HCT116 (cell line): ENCODE measurements around the gene SLC38A6. TPM values are rescaled to one million over a fixed set of nuclear protein-coding genes. Genes with fewer than 3 reads are reported as not detected.

Experiments
- ATAC-seq: fragments of 200-7000 bp; cut with Tn5 transposase; 2 replicates; pipeline ENCODE4 v1.9.1; 2020; ENCODE audit warnings: mild to moderate bottlenecking, moderate library complexity
- BruUV-seq: library from RNA; stranded (reverse); fragments of 400-500 nt; replicated peaks from 2 replicates; lab custom pipeline; 2021; lab: Mats Ljungman, UMichigan
- CTCF ChIA-PET: fragments of 300-600 bp; sonication (Branson Sonifier 250); formaldehyde crosslinking; loops from one replicate; lab custom pipeline; 2021; ENCODE audit warnings: antibody characterized with exemption; lab: Charles Lee
- POLR2A ChIA-PET: fragments of 300-600, 350-600 bp; sonication (Branson Sonifier 250); formaldehyde crosslinking; loops from one replicate; lab custom pipeline; 2021; ENCODE audit warnings: antibody characterized with exemption; lab: Charles Lee
- RAD21 ChIA-PET, 2 experiments: fragments of 300-600 bp; sonication (Branson Sonifier 250); formaldehyde crosslinking; loops; one replicate each; lab custom pipeline; 2023; ENCODE audit warnings: low total read pairs in 2 of 2; ENCODE audit not compliant: uncharacterized antibody in 2 of 2, unreplicated experiment in 2 of 2, low non-redundant PET in 1 of 2; lab: Charles Lee
- DNase-seq: peaks from one replicate; pipeline ENCODE4 v3.0.0-alpha.2; 2010; ENCODE audit warnings: low read depth, low spot score
- H2AFZ ChIP-seq: fragments of 200-600 bp; shearing (Covaris generic), sonication (generic); 2 replicates; pipeline ENCODE4 v1.6.1; 2017; ENCODE audit warnings: low read depth, mixed run types, mixed read lengths, antibody characterized with exemption, low read length; ENCODE audit not compliant: poor library complexity, severe bottlenecking
- H3K27ac ChIP-seq: 2 replicates; pipeline ENCODE4 v1.5.1; 2012; ENCODE audit warnings: low read depth, low read length
- H3K27me3 ChIP-seq: fragments of 200-600 bp; sonication (generic); 2 replicates; pipeline ENCODE4 v1.6.1; 2016; ENCODE audit warnings: mixed run types, low read length, mixed read lengths; ENCODE audit not compliant: insufficient read depth
- H3K36me3 ChIP-seq, 2 experiments: fragments of 200-500 bp in 1 of 2; fragments of 200-600 bp in 1 of 2; sonication (Bioruptor generic) in 1 of 2; sonication (generic) in 1 of 2; 2 replicates each; pipeline versions ENCODE4 v1.5.1 to v1.6.1; 2014 to 2016; ENCODE audit warnings: low read length in 2 of 2, inconsistent platforms in 1 of 2, mixed read lengths in 1 of 2, mixed run types in 1 of 2; ENCODE audit not compliant: insufficient read depth in 2 of 2, control insufficient read depth in 1 of 2
- H3K4me1 ChIP-seq, 2 experiments: fragments of 200-600 bp in 1 of 2; sonication (generic) in 1 of 2; 2 replicates each; pipeline versions ENCODE4 v1.5.1 to v1.6.1; 2012 to 2017; ENCODE audit warnings: low read length in 2 of 2, inconsistent platforms in 1 of 2, mild to moderate bottlenecking in 1 of 2, mixed read lengths in 1 of 2, mixed run types in 1 of 2, moderate library complexity in 1 of 2; ENCODE audit not compliant: insufficient read depth in 2 of 2, control insufficient read depth in 1 of 2
- H3K4me2 ChIP-seq: fragments of 200-600 bp; sonication (generic); 2 replicates; pipeline ENCODE4 v1.6.1; 2017; ENCODE audit warnings: mixed run types, low read length, mixed read lengths
- H3K4me3 ChIP-seq, 2 experiments: fragments of 200-600 bp in 1 of 2; sonication (generic) in 1 of 2; replicated peaks in 1 of 2; 2 replicates each; pipeline ENCODE4 v1.5.1; 2011 to 2016; ENCODE audit warnings: low read length in 2 of 2, control low read depth in 1 of 2, low read depth in 1 of 2, mild to moderate bottlenecking in 1 of 2, mixed read lengths in 1 of 2, mixed run types in 1 of 2
- H3K79me2 ChIP-seq: fragments of 200-600 bp; sonication (generic); 2 replicates; pipeline ENCODE4 v1.6.1; 2017; ENCODE audit warnings: mild to moderate bottlenecking, mixed run types, low read length, moderate library complexity, mixed read lengths; ENCODE audit not compliant: insufficient read depth
- H3K9ac ChIP-seq: fragments of 200-600 bp; sonication (generic); 2 replicates; pipeline ENCODE4 v1.6.1; 2016; ENCODE audit warnings: low read length, mixed read lengths
- H3K9me2 ChIP-seq: fragments of 200-600 bp; sonication (generic), shearing (Covaris generic); 2 replicates; pipeline ENCODE4 v1.6.1; 2017; ENCODE audit warnings: mixed run types, mild to moderate bottlenecking, moderate library complexity; ENCODE audit not compliant: insufficient read depth
- H3K9me3 ChIP-seq, 2 experiments: fragments of 200-500 bp in 1 of 2; fragments of 200-600 bp in 1 of 2; sonication (Bioruptor generic) in 1 of 2; sonication (generic) in 1 of 2; 2 replicates each; pipeline ENCODE4 v1.6.1; 2014 to 2017; ENCODE audit warnings: low read length in 2 of 2, mixed read lengths in 2 of 2, inconsistent platforms in 1 of 2, low read depth in 1 of 2, mild to moderate bottlenecking in 1 of 2, mixed run types in 1 of 2, moderate library complexity in 1 of 2; ENCODE audit not compliant: control insufficient read depth in 1 of 2, insufficient read depth in 1 of 2
- H4K20me1 ChIP-seq: fragments of 200-600 bp; sonication (generic), shearing (Covaris generic); 2 replicates; pipeline ENCODE4 v1.6.1; 2017; ENCODE audit warnings: mixed run types, mild to moderate bottlenecking, moderate library complexity; ENCODE audit not compliant: insufficient read depth
- CBX3 ChIP-seq: IDR thresholded peaks from 2 replicates; pipeline ENCODE4 v1.6.1; 2012; ENCODE audit warnings: low read depth
- EGR1 ChIP-seq: IDR thresholded peaks from 2 replicates; pipeline ENCODE4 v1.6.1; 2012; ENCODE audit warnings: low read depth
- EZH2 ChIP-seq: fragments of 200-600 bp; sonication (generic); IDR thresholded peaks from 2 replicates; pipeline ENCODE4 v1.6.1; 2017; ENCODE audit warnings: antibody characterized with exemption, mixed run types
- JUND ChIP-seq: IDR thresholded peaks from 2 replicates; pipeline ENCODE4 v1.6.1; 2012
- POLR2A ChIP-seq: IDR thresholded peaks from 2 replicates; pipeline ENCODE4 v1.7.0; 2011; ENCODE audit warnings: borderline replicate concordance; ENCODE audit not compliant: insufficient read depth, insufficient read length; ENCODE audit errors: extremely low read depth
- POLR2AphosphoS5 ChIP-seq: IDR thresholded peaks from 2 replicates; pipeline ENCODE4 v1.6.1; 2011; ENCODE audit warnings: mild to moderate bottlenecking, low read depth, low read length, moderate library complexity
- SIN3A ChIP-seq: IDR thresholded peaks from 2 replicates; pipeline ENCODE4 v1.6.1; 2012; ENCODE audit warnings: low read depth
- SP1 ChIP-seq: IDR thresholded peaks from 2 replicates; pipeline ENCODE4 v1.6.1; 2012; ENCODE audit warnings: low read depth
- SRF ChIP-seq: IDR thresholded peaks from 2 replicates; pipeline ENCODE4 v1.6.1; 2012; ENCODE audit warnings: low read depth
- TCF7L2 ChIP-seq: IDR thresholded peaks from 2 replicates; pipeline ENCODE4 v1.7.0; 2011; ENCODE audit warnings: borderline replicate concordance, inconsistent platforms; ENCODE audit not compliant: insufficient read depth, insufficient read length; ENCODE audit errors: extremely low read depth
- YY1 ChIP-seq: IDR thresholded peaks from 2 replicates; pipeline ENCODE4 v1.6.1; 2011; ENCODE audit warnings: low read length, low read depth, moderate library complexity, mild to moderate bottlenecking; ENCODE audit not compliant: insufficient replicate concordance; ENCODE audit errors: extremely low read depth
- ZFX ChIP-seq: fragments of 450-650 bp; IDR thresholded peaks from 2 replicates; pipeline ENCODE4 v1.6.1; 2017
- intact Hi-C: fragments of 100-400 bp; cut with micrococcal nuclease; formaldehyde crosslinking; loops from 2 replicates; pipeline ENCODE4 v1.10.0; 2022
- total RNA-seq: library from RNA; stranded (reverse); gene quantifications from one replicate; pipeline ENCODE4 v1.2.1, GENCODE V29; 2021; ENCODE audit not compliant: unreplicated experiment
- TF ChIP-seq, protein P1 (sequence below): IDR thresholded peaks from 2 replicates; pipeline ENCODE4 v1.6.1; 2011; ENCODE audit warnings: mild to moderate bottlenecking, low read length, moderate library complexity; ENCODE audit not compliant: insufficient replicate concordance; ENCODE audit errors: extremely low read depth
- TF ChIP-seq, protein P2 (sequence below): IDR thresholded peaks from 2 replicates; pipeline ENCODE4 v1.6.1; 2012

SLC38A6 gene
- total RNA-seq, 1 experiment from 2014 or later, result 9.5 TPM

DNA sequence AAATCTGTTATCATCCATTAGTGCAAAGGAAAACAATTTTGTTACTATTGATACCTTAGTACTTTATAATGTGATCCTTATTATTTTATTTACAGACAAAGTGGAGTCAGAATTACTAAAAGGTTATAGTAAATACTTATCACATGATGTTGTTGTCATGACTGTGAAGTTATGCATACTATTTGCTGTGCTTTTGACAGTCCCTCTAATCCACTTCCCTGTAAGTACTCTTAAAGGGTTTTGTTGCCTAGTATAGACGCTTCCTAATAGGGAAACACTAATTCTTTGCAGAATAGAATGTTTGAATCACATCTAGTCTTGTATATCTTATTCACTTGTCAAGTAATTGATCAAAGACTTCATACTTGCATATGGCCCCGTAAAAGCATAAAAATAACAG lies 69.4 kb downstream of the SLC38A6 start:
- BruUV-seq, result no TSS peak
- intact Hi-C loops, result no loop called here
- H3K9me2 ChIP-seq, result no peaks in the 10 kb centered on the region
- POLR2A ChIA-PET, result no interaction called here
- no peak overlapping the region for H3K9ac ChIP-seq
- DNase-seq (no peak), ATAC-seq (no peak)
- RAD21 ChIA-PET, result no interaction called here
- no peaks in the 10 kb centered on the region for H3K79me2 ChIP-seq
- H3K4me2 ChIP-seq, result no peak overlapping the region
- H3K27me3 ChIP-seq, result no peaks in the 10 kb centered on the region
- no peaks in the 10 kb centered on the region for H3K4me1 ChIP-seq
- no peak overlapping the region for H3K27ac ChIP-seq
- no peaks in the 10 kb centered on the region for H4K20me1 ChIP-seq
- H3K9me3 ChIP-seq, result no peaks in the 10 kb centered on the region
- CTCF ChIA-PET, result interaction anchor here (1.0 kb wide), 1 partner anchor 15 kb away, joined by 3 read pairs; no protein-coding TSS in a partner anchor
- H2AFZ ChIP-seq, result no peak overlapping the region
- TF ChIP-seq YY1, result no peak
- TF ChIP-seq SIN3A, result no peak
- no peaks in the 10 kb centered on the region for H3K36me3 ChIP-seq
- H3K4me3 ChIP-seq, result no peak overlapping the region

DNA sequence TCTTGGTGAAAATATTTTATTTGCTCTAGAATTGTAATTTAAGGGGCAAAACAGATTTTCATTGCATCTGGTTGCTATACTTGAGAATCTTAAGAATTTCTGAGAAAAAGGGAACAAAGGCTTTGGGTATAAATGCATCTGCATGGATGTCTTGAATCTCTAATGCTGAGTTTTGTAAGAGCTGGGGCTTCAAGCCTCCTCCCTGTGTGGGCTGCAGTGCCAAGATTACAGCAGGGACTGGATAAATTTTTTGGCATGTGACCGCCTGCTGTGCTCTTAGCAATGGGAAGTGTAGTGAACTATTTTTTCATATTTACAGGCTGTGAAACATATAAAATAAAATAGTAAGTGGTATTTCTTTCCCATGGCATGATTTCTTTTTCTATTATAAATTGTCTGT lies 70.0 kb downstream of the SLC38A6 start:
- ATAC-seq (no peak), DNase-seq (no peak)
- H3K4me1 ChIP-seq, result no peaks in the 10 kb centered on the region
- CTCF ChIA-PET, result interaction anchor here (1.0 kb wide), 1 partner anchor 16 kb away, joined by 3 read pairs; no protein-coding TSS in a partner anchor
- H3K36me3 ChIP-seq, result no peaks in the 10 kb centered on the region
- no peaks in the 10 kb centered on the region for H3K27me3 ChIP-seq
- POLR2A ChIA-PET, result no interaction called here
- H2AFZ ChIP-seq, result no peak overlapping the region
- no peaks in the 10 kb centered on the region for H3K9me3 ChIP-seq
- H3K4me3 ChIP-seq, result no peak overlapping the region
- no peaks in the 10 kb centered on the region for H3K79me2 ChIP-seq
- RAD21 ChIA-PET, result no interaction called here
- H4K20me1 ChIP-seq, result no peaks in the 10 kb centered on the region
- no peaks in the 10 kb centered on the region for H3K9me2 ChIP-seq
- TF ChIP-seq JUND (no peak), TCF7L2 (no peak), POLR2A (no peak), ZFX (no peak), SP1 (no peak), EGR1 (no peak), CBX3 (no peak), SRF (no peak), POLR2AphosphoS5 (no peak), EZH2 (no peak)
- TF ChIP-seq, protein P1, sequence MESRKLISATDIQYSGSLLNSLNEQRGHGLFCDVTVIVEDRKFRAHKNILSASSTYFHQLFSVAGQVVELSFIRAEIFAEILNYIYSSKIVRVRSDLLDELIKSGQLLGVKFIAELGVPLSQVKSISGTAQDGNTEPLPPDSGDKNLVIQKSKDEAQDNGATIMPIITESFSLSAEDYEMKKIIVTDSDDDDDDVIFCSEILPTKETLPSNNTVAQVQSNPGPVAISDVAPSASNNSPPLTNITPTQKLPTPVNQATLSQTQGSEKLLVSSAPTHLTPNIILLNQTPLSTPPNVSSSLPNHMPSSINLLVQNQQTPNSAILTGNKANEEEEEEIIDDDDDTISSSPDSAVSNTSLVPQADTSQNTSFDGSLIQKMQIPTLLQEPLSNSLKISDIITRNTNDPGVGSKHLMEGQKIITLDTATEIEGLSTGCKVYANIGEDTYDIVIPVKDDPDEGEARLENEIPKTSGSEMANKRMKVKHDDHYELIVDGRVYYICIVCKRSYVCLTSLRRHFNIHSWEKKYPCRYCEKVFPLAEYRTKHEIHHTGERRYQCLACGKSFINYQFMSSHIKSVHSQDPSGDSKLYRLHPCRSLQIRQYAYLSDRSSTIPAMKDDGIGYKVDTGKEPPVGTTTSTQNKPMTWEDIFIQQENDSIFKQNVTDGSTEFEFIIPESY, result no peak
- TF ChIP-seq, protein P2, sequence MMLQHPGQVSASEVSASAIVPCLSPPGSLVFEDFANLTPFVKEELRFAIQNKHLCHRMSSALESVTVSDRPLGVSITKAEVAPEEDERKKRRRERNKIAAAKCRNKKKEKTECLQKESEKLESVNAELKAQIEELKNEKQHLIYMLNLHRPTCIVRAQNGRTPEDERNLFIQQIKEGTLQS, result no peak
- no peak overlapping the region for H3K27ac ChIP-seq
- BruUV-seq, result no TSS peak
- no peak overlapping the region for H3K4me2 ChIP-seq
- no peak overlapping the region for H3K9ac ChIP-seq
- intact Hi-C loops, result no loop called here
